ENCODE data around the gene IFNA4.

Gene IFNA4

DNA sequence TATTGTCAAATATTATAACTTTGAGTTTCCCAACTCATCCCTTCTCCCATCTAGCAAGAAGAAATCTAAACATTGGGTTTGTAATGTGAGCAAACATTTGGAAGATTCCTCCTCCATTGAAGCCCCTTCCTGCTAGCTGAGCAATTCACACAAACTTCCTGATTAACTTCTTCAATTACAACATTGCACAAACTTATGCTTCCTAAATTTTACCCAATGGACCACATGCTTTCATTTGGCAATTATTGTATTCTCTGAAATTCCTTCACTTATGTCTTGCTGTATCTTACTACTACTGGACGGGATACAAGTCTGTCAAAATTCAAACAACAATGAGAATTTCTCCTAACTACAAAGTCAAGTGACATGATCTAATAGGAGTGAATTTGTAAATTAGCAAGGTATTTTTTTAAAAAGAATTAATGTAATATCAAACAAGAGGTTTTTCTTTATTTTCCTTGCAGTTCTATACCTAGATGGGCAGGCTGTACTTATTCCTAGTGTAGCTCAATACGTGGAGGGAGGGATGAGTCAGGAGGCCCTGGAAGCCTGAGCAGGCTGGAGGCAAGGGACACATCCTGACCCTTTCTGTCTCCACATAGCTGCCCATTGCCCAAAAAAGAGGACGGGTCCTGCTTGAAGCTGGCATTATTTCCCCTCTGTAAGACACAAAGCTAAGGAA, 33.9 kb downstream of the IFNA4 start:
- TF ChIP-seq, protein P1, sequence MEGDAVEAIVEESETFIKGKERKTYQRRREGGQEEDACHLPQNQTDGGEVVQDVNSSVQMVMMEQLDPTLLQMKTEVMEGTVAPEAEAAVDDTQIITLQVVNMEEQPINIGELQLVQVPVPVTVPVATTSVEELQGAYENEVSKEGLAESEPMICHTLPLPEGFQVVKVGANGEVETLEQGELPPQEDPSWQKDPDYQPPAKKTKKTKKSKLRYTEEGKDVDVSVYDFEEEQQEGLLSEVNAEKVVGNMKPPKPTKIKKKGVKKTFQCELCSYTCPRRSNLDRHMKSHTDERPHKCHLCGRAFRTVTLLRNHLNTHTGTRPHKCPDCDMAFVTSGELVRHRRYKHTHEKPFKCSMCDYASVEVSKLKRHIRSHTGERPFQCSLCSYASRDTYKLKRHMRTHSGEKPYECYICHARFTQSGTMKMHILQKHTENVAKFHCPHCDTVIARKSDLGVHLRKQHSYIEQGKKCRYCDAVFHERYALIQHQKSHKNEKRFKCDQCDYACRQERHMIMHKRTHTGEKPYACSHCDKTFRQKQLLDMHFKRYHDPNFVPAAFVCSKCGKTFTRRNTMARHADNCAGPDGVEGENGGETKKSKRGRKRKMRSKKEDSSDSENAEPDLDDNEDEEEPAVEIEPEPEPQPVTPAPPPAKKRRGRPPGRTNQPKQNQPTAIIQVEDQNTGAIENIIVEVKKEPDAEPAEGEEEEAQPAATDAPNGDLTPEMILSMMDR (IDR thresholded peaks at IDR 0.05; ENCODE audit: control insufficient read depth, extremely low read depth, insufficient read depth): no peak
- no peak for DNase-seq (ENCODE audit: low read depth)
- H3K4me3 ChIP-seq (ENCODE audit: low read depth, low read length): no peak overlapping the region

DNA sequence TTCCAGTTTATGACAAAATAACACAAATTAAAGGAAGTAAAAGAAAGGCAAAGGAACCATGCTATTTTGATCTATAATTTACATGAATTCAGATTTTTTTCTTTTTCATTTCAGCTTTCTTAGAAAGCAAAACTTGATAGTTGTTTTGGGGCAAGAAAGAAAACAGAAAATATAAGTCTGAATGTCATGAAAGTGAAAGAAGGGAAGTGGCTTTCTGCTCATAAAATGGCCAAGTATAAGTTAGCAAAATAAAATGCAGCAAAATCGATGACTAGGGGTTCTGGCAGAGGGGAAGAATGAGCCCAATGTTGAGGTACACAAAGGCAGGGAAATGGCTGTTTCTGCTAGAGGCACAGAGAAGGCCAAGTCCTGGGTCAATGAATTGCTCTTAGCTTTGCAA, 42.8 kb downstream of the IFNA4 start:
- DNase-seq (ENCODE audit: low read depth): no peak
- H3K4me3 ChIP-seq (ENCODE audit: low read depth, low read length): no peak overlapping the region
- TF ChIP-seq, protein P1 (IDR thresholded peaks at IDR 0.05; ENCODE audit: control insufficient read depth, extremely low read depth, insufficient read depth): no peak

DNA sequence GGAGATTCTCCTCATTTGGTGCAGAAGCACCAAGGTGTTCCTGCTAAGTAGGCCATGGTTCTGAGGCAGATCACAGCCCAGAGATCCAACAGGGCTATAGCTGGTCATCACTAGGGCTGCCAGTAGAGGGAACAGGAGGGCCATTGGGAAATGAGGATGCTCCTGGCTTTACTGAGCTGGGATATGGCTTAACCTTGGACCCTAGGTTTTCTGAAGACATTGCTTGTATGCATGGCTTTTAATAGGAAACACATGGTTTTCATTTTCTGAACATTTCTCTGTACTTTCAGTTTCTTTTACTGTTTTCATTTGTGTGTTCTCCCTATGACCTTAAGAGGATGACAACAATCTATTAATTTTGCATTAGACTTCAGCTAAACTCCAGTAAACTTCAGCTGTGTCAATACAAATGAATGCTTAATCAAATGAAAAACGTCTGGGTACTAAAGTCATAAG, 45.9 kb downstream of the IFNA4 start, which contains the start of gene IFNW1:
TSS of gene IFNW1 (minus strand) at position 406 of the 456 bp plus-strand sequence. CDS start at position 144, 262 bp downstream.
- no peak for DNase-seq (ENCODE audit: low read depth)
- TF ChIP-seq, protein P1 (IDR thresholded peaks at IDR 0.05; ENCODE audit: control insufficient read depth, extremely low read depth, insufficient read depth): peak; percentile 31; the same call in 1 of the 2 replicates
- H3K4me3 ChIP-seq (ENCODE audit: low read depth, low read length): no peak within 1 kb of the TSS

DNA sequence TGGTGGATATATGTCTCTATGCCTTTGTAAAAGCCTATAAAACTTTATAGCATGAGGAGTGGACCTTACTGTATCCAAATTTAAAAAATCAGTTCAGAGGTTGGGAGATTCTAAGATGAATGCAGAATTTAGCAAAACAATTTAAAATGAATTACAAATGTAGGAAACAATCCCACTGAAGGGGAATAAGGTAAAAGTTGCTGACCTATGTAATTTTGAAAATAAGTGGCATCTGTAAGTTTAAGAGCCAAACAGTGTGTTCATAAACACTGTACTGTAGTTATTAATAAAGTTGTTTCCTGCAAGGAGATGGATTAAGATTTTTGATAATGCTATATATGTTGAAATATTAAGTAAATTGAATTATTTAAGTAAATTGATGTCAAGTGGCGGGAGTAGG, 50.4 kb downstream of the IFNA4 start:
- no peak for DNase-seq (ENCODE audit: low read depth)
- TF ChIP-seq, protein P1 (IDR thresholded peaks at IDR 0.05; ENCODE audit: control insufficient read depth, extremely low read depth, insufficient read depth): no peak
- H3K4me3 ChIP-seq (ENCODE audit: low read depth, low read length): no peak overlapping the region

Measured in LNCaP clone FGC (cell line).